ENCODE data around the gene PEX6.
A peak's percentile ranks its signal among the peaks of the same experiment; 100 is the strongest.

PEX6 gene

DNA sequence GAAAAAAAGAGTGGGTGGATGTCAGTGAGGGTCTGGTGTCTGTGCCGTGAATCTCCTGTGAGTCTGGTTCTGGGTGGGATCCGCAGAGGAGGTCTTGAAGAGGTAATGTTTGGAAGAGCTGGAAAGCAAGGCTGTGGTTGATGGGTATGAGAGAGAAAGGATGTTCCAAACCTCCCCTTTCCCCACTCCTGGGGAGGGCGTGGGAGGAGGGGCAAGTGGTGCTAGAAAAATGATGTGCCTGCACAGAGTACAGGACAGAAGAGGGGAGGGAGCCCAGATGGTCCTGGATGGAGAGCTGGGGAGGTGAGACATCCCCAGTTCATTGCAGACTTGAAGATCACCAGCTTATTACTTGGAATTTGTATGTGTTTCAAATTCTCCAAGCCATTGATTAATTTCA is 46.6 kb downstream of the PEX6 start:
- no peak for DNase-seq
- Histone ChIP-seq H3K27me3 (no peaks in the 10 kb centered on the region), H3K4me3 (ENCODE audit: low read depth, low read length) (no peak overlapping the region), H3K4me1 (0 out of 2 replicates have a peak, but pooled peaks cover 2% of the 10 kb centered on the region), H3K36me3 (peaks cover 33% of the 10 kb centered on the region), H3K9me3 (no peaks in the 10 kb centered on the region)
- TF ChIP-seq, protein P1, sequence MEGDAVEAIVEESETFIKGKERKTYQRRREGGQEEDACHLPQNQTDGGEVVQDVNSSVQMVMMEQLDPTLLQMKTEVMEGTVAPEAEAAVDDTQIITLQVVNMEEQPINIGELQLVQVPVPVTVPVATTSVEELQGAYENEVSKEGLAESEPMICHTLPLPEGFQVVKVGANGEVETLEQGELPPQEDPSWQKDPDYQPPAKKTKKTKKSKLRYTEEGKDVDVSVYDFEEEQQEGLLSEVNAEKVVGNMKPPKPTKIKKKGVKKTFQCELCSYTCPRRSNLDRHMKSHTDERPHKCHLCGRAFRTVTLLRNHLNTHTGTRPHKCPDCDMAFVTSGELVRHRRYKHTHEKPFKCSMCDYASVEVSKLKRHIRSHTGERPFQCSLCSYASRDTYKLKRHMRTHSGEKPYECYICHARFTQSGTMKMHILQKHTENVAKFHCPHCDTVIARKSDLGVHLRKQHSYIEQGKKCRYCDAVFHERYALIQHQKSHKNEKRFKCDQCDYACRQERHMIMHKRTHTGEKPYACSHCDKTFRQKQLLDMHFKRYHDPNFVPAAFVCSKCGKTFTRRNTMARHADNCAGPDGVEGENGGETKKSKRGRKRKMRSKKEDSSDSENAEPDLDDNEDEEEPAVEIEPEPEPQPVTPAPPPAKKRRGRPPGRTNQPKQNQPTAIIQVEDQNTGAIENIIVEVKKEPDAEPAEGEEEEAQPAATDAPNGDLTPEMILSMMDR (IDR thresholded peaks at IDR 0.05; ENCODE audit: low read depth, low read length): no peak

DNA sequence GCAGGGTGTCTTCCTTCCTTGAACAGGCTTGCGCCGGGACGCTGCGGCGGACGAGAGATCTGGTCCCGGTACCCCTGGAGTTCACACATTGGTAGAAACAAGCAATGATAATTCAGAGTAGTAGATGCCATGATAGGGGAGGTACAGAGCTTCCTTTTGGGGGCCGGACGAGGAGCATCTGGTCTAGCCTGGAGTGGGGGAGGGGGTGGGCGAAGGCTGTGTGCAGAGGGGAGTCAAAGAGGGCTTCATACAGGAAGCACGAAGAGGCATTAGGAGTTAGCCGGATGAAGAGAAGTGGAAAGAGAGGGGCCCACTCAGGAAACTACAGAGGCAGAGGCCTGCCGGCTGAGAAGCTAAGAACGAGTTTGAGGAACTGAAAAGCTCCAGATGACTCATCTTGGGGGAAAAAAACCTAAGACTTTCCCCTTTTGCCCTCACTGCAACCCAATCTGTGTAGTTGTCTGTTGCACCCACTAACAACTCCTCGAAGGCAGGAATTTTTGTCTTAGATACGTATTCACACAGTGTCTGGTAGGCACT is 49.1 kb downstream of the PEX6 start:
- peaks cover 12% of the 10 kb centered on the region for H3K36me3 ChIP-seq
- H3K9me3 ChIP-seq: no peaks in the 10 kb centered on the region
- DNase-seq: no peak
- H3K4me1 ChIP-seq: 0 out of 2 replicates have a peak, but pooled peaks cover 2% of the 10 kb centered on the region
- TF ChIP-seq, protein P1 (IDR thresholded peaks at IDR 0.05; ENCODE audit: low read depth, low read length): no peak
- H3K27me3 ChIP-seq: no peaks in the 10 kb centered on the region
- H3K4me3 ChIP-seq (ENCODE audit: low read depth, low read length): peak overlapping the region; percentile 77

DNA sequence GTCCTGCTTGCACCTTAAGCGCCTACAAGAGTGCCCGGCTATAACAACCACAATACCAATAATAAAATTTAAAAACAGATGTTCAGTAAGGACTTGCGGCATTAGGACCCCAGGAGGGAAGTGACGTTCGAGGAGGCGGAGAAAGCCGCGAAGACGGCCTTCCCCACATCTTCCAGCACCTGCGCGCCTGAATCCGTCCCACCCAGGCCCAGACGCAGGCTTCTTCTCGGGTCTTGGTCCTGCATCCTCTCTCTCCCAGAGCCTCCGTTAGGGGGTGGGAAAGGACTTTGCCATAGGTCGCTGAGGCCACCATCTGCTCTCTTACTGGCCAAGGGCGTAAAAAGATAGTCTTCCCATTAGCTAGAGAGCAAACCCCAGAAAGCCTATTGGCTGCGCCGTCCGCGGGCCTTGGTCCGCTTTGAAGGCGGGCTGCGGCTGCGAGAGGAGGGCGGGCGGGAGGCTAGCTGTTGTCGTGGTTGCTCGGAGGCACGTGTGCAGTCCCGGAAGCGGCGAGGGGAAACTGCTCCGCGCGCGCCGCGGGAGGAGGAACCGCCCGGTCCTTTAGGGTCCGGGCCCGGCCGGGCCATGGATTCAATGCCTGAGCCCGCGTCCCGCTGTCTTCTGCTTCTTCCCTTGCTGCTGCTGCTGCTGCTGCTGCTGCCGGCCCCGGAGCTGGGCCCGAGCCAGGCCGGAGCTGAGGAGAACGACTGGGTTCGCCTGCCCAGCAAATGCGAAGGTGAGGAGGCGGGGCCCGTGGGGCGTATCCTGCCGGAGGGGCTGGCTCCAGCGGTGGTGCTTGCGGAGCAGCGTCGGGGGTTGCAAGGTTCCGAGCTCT is 49.8 kb downstream of the PEX6 start, which contains the start of gene CNPY3:
Gene CNPY3 (plus strand): TSS at position 495 of the 835 bp plus-strand sequence. CDS start 91 bp downstream, at position 586.
- H3K36me3 ChIP-seq: peaks cover 6% of the 10 kb centered on the region
- H3K27me3 ChIP-seq: no peaks in the 10 kb centered on the region
- H3K4me1 ChIP-seq: 0 out of 2 replicates have a peak, but pooled peaks cover 2% of the 10 kb centered on the region
- TF ChIP-seq, protein P1 (IDR thresholded peaks at IDR 0.05; ENCODE audit: low read depth, low read length): no peak
- H3K9me3 ChIP-seq: no peaks in the 10 kb centered on the region
- H3K4me3 ChIP-seq (ENCODE audit: low read depth, low read length): peak within 1 kb of the TSS; percentile 77
- peak; percentile 96 for DNase-seq

DNA sequence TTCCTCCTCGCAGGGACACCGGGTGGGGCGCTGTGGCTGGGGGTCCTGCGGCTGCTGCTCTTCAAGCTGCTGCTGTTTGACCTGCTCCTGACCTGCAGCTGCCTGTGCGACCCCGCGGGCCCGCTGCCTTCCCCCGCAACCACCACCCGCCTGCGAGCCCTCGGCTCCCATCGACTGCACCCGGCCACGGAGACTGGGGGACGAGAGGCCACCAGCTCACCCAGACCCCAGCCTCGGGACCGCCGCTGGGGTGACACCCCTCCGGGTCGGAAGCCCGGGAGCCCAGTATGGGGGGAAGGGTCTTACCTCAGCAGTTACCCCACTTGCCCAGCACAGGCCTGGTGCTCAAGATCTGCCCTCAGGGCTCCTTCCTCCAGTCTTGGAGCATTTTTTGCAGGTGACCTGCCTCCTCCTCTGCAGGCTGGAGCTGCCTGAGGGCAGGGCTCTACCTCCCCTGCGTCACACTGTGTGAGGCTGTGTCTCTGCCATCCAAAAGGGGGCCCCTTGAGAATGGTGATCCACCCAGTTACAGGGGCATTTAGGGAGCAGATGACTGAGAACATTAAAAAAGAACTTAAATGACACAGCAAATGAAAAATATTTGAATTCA is 53.6 kb downstream of the PEX6 start:
- DNase-seq: no peak
- Histone ChIP-seq H3K4me3 (ENCODE audit: low read depth, low read length) (no peak overlapping the region), H3K36me3 (no peaks in the 10 kb centered on the region), H3K4me1 (no peaks in the 10 kb centered on the region), H3K9me3 (no peaks in the 10 kb centered on the region), H3K27me3 (no peaks in the 10 kb centered on the region)
- TF ChIP-seq, protein P1 (IDR thresholded peaks at IDR 0.05; ENCODE audit: low read depth, low read length): no peak

DNA sequence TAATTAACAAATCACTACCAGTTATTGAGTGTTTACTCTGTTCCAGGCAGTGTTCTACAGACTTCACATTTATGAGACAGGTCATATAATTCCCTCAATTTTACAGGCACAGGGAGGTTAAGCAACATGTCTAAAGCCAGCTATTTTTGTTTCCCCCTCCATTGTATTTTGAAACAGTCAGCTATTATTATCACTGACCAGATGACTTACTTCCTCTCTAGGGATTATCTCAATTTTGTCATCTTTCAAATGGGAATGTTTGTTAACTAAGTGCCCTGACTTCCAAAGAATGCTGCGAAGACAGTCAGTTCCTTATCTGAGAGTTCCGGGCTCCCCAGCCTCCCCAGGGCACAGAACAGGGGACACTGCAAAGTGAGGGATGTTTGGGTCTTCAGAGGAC is 55.3 kb downstream of the PEX6 start:
- Histone ChIP-seq H3K4me3 (ENCODE audit: low read depth, low read length) (no peak overlapping the region), H3K36me3 (no peaks in the 10 kb centered on the region), H3K9me3 (no peaks in the 10 kb centered on the region), H3K27me3 (no peaks in the 10 kb centered on the region), H3K4me1 (no peaks in the 10 kb centered on the region)
- TF ChIP-seq, protein P1 (IDR thresholded peaks at IDR 0.05; ENCODE audit: low read depth, low read length): no peak
- no peak for DNase-seq
